HG03460 (cell line): ENCODE measurements around the gene PRDM1.
"Not testable (repeated sequence)": the region's sequence is repeated elsewhere in the genome, so short reads cannot be mapped to it uniquely, and the experiment has no call there.

ENCODE experiments used
- ATAC-seq: cut with Tn5 transposase; IDR thresholded peaks from one replicate; pipeline ENCODE4 v1.9.1; 2021; ENCODE audit not compliant: unreplicated experiment

Gene PRDM1

DNA sequence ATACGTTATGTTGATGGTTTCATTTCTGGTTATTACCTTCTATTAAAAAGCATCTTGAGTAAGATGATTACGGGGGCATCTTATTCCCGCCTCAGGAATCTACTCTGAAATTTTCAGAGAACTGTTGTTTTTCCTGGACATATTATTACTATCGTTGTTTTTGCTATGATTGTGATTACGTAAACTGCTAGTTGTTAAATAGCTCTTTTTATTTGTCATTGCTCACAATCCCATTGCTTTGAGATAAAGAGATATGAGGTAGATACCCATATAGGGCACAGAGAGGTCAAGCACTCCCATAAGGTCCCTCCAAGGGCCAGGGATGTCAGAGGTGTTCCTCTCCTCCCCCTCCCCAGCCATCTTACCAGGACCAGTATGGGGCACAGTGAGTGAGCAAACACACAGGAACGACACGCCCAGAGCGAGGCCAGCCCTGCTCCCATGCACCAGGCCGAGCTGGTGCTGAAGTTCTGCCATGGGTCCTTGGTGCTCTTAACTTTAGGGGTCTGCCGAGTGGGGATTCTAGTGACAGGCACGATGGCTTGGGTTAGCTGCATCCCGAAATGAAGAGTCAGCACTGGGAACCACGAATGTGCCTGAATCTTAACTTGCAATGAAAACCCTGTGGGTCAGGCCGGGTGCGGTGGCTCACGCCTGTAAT lies 49.9 kb downstream of the PRDM1 start:
- no peak for ATAC-seq

DNA sequence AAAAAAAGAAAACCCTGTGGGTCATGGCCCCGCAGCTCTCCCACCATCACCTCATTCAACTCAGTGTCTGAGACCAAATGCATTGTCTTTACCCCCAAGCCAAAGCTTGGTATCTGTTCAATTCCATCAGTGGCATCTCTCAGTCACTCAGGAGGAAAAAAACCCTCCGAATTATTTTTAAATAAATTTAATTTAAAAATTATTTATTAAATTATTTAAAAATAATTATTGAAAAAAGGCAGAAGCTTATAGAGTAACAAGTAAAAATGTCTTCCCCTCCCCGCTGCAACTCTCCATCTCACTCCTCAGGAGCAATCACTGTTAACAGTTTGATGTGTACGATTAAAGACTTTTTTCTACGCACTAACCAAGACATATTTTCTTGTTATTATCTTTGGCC lies 50.7 kb downstream of the PRDM1 start:
- no peak for ATAC-seq

DNA sequence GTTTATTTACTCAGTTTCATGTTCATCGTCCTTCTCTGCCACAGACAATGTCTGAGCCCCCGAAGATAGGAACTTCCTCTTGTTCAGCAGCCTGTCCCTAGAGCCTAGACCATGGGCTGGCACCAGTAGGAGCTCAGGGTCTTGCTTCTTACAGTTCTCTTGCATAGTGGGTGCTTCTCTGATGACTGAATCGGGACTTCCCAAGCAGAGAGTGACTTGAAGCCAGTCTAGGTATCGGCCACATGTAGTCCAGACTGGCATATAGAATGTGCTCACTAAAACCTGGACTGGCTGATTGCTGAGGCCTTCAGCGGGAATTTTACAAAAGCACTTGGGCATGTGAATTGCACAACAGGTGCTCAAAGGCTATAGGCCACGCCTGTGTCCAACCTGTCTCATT lies 52.0 kb downstream of the PRDM1 start:
- ATAC-seq, result no peak

DNA sequence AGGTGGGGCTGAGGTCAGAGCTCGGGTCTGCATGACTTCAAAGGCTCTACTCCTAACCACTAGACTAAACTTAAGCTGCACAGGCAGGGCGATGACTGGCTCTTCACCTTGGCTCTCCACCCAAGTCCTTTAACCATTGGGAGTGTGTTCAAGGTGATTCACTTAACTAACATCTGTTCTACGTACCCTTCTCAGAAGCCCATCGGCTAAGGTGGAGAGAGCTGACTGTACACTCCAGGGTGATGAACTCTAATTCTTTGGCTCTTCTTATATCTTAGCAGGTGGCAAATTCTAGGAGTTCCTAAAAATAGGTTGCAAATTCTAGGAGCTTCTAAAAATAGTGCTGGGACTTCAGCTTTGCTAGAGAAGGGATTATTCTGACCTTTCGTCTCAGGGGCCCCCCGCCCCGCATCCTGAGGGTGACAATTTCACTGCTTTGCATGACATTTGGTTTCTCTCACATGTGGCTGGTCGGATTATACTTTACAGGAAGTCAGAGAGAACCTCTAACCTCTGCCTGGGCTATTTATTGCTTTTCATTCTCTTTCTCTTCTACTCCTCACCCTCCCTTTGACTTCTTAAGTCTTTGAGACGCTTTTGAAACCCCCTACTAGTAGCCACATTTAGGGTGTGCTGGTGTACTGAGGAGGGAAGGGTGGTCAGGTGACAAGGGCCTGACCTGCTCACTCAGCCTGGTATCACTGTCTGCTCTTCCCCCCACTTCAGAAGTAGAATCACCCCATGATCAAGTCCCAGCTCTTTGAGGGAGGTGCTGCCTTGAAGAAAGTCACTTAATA lies 55.5 kb downstream of the PRDM1 start:
- peak; percentile 78 for ATAC-seq

DNA sequence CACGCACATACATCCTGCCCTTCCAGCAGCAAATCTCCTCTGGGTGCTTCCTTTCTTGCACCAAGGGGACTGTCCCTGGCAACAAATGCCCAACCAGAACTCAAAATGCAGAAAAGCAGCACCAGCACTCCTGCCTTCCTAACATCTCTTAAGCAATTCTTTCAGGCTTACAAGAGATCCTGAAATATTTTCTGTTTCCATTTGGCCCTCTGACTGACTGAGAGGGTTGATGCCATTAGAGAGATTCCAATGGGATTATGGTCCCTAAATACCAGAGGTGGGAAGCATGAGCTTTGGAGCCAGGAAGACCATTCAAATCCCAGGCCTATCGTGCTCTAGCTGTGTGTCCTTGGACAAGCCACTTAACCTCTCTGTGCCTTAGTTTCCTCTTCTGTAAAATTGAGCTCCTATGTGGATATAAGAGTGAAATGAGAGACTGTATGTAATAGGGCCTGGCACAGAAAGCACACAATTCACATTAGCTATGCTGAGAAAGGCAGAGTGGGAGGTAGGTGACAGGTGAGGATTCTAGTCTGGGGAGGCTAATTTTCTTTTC lies 56.8 kb downstream of the PRDM1 start:
- no peak for ATAC-seq

DNA sequence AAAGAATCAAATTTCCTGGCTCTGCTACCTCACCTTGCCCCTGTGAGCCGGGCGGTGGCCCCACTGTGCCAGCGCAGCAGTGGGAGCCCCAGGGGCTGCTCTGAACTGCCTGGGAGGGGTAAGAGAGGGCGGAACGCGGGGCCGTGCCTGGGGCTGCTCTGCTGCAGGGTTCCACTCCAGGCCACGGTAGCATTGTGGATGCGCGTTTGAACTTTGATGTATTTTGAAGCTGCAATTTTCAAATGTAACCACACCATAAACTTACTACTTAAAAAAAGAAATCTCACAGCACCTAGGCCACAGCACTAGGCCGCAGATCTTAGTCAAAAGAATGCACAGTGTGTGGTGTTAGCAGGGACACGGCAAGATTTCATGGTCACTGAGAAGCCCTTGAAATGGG lies 57.5 kb downstream of the PRDM1 start:
- no peak for ATAC-seq

DNA sequence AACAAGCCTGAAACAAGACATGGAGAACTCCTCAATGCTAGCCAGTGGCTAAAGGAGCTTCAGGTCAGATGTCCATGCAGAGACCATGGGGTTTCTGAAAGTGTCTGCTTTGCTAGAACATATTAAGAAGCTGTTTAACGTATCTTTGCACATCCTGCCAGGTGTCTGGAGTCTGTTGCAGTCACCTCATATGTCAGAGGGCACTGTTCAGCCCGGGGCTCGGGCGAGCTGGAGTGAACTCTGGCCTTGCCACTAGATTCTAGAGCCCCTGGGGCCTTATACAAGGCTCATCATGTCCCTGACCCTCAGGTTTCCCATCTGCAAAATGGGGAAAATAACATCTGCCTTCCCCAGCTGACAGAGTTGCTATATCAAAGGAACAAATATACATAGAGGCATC lies 59.0 kb downstream of the PRDM1 start:
- ATAC-seq, result no peak

DNA sequence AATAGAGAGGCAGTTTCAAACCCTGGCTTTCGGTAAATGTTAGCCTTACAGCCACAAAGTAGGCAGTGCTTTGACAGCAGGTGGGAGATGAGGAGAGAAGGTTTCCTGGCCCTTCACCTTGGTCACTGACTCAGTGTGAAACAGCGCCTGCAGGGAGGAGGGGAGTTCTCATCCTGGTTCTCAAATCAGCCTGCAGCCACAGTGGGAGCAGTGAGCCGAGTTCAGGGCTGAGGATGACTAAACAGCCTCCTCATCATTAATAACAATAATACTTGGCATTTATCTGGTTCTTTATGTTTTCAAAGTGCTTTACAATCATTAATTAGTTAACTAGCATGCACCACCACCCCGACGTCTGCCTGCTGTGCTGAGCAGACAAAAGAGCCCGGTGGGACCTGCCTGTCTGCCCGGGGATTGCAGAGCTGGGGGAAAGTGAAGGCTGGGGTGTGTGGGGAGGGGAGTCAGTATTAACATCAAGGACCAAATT lies 59.6 kb downstream of the PRDM1 start:
- ATAC-seq, result peak; percentile 41

DNA sequence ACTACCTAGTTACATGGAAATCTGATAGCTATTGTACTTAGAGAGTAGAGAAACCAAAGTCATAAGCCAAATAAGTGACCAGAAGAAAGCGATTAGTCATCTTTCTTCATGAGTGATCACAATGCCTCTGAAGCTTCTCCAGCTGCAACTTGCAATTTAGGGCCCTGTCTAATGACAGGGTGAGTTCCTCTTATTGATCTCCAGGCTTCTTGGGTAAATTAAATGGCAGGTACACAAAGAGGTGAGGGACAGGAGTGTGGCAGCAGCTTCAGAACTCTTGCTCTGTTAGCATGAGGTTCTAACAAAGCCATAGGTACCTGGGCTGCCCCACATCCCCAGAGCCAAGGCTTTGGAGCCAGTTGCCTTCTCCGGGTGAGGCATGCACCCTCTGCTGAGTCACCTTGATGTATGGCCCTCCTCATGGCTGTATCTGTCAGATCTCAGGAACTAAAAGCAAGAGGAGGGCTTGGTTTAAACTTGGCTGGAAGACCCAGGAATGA lies 60.8 kb downstream of the PRDM1 start:
- no peak for ATAC-seq

DNA sequence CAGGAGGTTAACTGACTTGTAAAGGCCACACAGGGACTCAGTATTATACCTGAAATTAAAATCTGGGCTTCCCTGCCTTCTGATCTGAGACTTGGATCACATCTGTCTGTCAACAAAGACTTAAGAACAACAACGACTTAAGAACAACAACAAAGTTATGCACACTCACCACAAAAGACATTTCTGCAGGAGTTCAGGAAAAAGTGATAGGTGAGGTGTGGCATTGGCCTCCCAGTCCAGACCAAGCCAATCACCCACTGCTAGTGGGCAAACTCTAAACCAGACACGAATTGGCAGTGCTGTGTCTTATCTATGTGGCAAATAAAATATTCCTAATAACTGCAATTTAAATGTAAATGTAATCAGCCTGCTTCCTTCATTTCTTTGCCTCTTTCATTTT lies 61.3 kb downstream of the PRDM1 start:
- ATAC-seq, result no peak

DNA sequence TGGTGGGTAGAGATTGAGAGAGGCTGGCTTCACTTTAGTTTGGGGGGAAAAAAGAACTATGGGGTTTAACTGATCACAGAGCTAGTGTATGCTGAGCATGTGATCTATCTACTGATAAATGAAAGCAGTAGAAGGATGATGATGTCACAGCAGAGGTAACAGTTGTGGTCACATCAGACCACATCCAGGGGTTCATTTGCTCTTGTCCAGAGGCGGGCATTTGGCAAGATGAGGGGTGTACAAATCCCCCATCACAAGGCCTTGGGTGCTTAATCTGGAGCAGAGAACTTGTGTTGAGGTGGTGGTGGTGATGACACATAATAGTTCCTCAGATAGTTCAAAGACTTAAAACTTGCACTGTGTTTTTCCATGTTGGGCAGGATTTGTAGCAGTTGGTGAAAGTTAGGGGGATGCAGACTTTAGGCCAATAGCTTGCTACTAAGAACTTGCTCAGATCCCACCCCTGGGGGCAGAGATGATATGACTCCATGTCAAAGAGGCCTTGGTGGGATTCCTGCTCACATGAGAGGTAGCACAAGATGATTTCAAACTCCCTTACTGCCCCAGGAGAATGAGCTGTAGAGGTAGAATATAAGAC lies 63.4 kb downstream of the PRDM1 start:
- no peak for ATAC-seq

DNA sequence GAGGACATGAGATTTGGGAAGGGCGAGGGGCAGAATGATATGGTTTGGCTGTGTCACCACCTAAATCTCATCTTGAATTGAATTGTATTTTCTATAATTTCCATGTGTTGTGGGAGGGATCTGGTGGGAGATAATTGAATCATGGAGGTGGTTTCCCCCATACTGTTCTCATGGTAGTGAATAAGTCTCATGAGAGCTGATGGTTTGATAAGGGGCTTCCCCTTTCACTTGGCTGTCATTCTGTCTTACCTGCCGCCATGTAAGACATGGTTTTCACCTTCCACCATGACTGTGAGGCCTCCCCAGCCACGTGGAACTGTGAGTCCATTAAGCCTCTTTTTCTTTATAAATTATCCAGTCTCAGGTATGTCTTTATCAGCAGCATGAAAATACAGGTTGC lies 66.3 kb downstream of the PRDM1 start:
- ATAC-seq, result not testable (repeated sequence)

DNA sequence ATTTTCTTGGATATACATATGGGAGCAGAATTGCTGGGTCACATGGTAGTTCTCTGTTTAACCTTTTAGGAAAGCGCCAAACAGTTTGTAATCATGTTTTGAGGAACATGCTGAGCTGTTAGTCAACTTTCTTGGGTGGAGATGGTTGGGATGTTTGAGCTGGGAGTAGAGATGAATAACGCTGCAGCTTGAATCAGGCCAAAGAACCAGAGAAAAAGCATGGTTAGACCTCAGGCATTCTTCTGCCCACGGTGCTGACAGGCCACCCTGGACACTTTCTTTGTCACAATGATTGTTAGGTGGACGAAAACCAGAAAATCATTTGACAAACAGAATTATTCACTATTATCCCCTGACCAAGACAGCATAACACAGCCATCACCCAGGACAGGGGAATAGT lies 66.8 kb downstream of the PRDM1 start:
- ATAC-seq, result no peak

DNA sequence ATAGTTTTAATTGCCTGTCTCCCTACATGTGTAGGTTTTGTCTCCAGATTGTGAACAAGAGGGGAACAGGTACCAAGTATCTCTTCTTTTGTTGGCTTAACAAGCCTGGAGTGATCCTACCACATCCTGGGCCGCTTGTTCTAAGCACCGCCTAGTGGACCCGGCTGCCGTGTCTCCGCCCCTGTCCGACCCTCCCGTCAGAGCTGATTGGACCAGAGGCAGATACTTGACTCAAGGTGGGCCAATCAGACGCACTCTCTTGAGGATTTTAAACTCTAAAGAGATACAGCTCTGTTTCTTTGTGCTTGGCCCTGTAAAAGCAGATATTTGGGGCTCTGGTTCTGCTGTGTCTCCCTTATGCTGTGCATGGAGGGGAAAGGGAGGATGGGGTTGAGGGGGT lies 68.2 kb downstream of the PRDM1 start:
- no peak for ATAC-seq

DNA sequence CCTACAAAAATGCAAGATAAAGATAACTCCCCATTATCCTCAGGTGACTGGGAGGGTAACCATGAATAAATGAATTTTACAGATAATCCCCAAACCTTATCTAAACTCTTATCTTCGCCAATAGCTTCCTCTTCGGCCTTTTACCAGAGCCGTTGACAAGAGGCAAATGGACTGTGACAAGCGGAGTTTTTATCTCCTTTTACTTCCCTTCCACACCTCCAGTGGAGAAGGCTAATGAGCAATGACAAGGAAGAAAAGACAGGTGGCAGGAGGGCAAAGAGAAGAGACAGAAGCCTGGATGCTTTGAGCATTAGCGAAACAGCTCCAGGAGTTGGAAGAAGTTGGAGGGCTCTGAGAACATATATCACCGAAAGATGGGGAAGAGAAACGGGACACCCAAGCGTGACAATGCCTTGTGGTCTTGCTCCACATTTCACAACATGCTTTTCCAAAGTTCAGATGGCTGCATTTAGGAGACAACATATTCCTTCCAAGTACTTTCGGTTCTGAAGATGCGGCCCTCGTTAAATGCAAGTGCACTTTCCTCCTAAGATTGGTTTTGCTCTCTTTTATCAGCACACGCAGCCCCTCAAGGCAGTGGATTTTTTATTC lies 69.2 kb downstream of the PRDM1 start:
- no peak for ATAC-seq

DNA sequence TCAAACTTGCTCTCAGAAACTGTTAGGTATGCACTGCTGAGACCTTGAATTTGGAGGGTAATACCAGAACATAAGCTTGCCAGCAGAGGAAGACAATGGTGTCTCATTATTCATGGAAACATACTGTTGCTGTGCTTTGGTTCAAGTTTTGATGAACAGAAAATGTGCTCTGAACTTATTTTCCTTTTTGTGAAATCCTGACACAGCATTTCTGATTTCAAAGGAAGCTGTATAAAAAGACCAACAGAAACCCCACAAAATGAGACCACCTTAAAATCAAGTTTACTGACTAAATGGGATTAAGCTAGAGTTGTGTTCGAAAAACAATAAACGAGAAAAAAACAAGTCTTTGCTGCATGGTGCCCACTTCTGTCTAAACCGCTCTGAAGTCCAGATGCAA lies 70.3 kb downstream of the PRDM1 start:
- no peak for ATAC-seq

DNA sequence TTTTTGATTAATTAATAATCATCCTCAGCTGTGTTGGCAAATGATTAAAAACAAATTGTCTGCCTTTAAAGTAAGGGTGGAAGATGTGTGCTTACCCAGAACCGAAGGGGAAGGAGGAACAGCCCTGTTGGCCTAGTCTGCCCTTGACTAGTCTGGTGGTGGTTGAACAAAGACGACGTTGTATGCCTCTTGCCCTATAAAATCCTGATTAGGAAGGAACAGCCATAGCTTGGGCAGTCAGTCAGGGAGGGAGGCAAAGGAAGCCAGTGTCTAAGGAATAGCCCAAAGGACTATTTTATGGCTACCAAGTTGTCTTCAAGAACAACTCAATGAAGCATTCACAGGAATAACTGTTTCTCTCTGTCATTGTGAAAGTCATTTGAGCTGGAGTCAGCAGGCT lies 70.7 kb downstream of the PRDM1 start:
- no peak for ATAC-seq

DNA sequence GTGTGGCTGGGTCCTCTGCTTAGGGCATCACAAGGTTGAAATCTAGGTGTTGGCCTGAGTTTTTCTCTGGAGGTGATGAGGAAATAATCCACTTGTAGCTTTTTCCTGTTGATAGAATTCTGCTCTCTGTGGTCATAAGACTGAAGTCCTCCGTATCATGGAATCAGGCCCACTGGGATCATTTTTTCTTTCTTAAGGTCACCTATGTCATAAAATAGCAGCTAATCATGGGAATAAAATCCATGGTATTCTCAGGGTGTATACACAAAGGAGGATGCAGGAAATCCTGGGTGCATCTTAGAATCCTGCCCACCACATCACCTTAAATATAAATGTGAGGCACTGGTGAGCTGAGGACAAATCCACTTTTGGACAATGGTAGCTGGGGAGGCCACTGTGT lies 72.7 kb downstream of the PRDM1 start:
- ATAC-seq, result no peak
